ENCODE results near the gene NUDT3.

DNA sequence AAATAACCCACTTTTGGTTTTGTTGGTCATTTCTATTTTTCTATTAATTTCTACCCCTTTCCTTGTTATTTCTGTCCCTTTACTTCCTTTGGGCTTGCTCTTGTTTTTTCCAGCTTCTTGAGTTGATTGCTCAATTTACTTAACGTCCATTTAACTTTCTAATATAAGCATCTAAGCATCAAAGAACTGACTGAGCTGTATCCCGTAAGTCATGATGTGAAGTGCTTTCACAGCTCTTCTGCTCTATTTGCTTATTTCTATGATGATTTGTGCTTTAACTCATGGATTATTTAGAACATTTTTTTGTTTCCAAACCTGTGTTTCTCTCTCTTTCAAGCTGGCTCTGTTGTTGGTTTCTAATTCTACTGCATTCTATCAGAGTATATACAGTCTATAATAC lies 87.0 kb downstream of the NUDT3 start:
- TF ChIP-seq, protein P1, sequence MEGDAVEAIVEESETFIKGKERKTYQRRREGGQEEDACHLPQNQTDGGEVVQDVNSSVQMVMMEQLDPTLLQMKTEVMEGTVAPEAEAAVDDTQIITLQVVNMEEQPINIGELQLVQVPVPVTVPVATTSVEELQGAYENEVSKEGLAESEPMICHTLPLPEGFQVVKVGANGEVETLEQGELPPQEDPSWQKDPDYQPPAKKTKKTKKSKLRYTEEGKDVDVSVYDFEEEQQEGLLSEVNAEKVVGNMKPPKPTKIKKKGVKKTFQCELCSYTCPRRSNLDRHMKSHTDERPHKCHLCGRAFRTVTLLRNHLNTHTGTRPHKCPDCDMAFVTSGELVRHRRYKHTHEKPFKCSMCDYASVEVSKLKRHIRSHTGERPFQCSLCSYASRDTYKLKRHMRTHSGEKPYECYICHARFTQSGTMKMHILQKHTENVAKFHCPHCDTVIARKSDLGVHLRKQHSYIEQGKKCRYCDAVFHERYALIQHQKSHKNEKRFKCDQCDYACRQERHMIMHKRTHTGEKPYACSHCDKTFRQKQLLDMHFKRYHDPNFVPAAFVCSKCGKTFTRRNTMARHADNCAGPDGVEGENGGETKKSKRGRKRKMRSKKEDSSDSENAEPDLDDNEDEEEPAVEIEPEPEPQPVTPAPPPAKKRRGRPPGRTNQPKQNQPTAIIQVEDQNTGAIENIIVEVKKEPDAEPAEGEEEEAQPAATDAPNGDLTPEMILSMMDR (IDR thresholded peaks at IDR 0.05): no peak
- TF ChIP-seq POLR2A (IDR thresholded peaks at IDR 0.05) (no peak), EP300 (IDR thresholded peaks at IDR 0.05) (no peak)
